K562 (cell line): ENCODE data around the gene DNMT1. TPM values are rescaled to one million over a fixed set of nuclear protein-coding genes. Genes with fewer than 3 reads are reported as not detected.

Source experiments
- BMI1 ChIP-seq: fragments of 150-350 bp; IDR thresholded peaks from 2 replicates; pipeline ENCODE4 v1.6.1; 2014; ENCODE audit warnings: low read length
- BRD9 ChIP-seq: fragments of 450-650 bp; IDR thresholded peaks from 2 replicates; pipeline ENCODE4 v1.6.1; 2018; ENCODE audit warnings: low read depth; ENCODE audit not compliant: partially characterized antibody
- CCAR2 ChIP-seq: fragments of 200-400 bp; formaldehyde crosslinking; IDR thresholded peaks from 2 replicates; pipeline ENCODE4 v1.6.1; 2017; ENCODE audit warnings: mild to moderate bottlenecking, low read depth, low read length
- E2F3 ChIP-seq: fragments of 250-450 bp; sonication (Bioruptor Pico); IDR thresholded peaks from 2 replicates; pipeline ENCODE4 v1.4.0; 2020; ENCODE audit warnings: mild to moderate bottlenecking
- HDAC1 ChIP-seq, 2 experiments: fragments of 450-650 bp; IDR thresholded peaks; 2 replicates each; pipeline ENCODE4 v1.6.1; 2016 to 2017; ENCODE audit warnings: inconsistent platforms in 1 of 2, mild to moderate bottlenecking in 1 of 2, moderate library complexity in 1 of 2
- HDGF ChIP-seq: fragments of 450-650 bp; IDR thresholded peaks from 2 replicates; pipeline ENCODE4 v1.6.1; 2016
- ID3 ChIP-seq, 2 experiments: fragments of 250-450 bp in 1 of 2; fragments of 450-650 bp in 1 of 2; sonication (Bioruptor Pico) in 1 of 2; IDR thresholded peaks; 2 replicates each; pipeline versions ENCODE4 v1.6.1 to v1.8.0; 2016 to 2021; ENCODE audit warnings: mild to moderate bottlenecking in 2 of 2, moderate library complexity in 2 of 2, missing compliant biosample characterization in 1 of 2, missing genetic modification characterization in 1 of 2
- KDM4B ChIP-seq, 2 experiments: fragments of 450-650 bp in 1 of 2; sonication (generic) in 1 of 2; IDR thresholded peaks; 2 replicates each; pipeline ENCODE4 v1.6.1; 2016 to 2017; ENCODE audit warnings: borderline replicate concordance in 2 of 2, antibody characterized with exemption in 1 of 2, low read depth in 1 of 2, mild to moderate bottlenecking in 1 of 2
- MBD1 ChIP-seq: fragments of 250-450 bp; sonication (Bioruptor Pico); IDR thresholded peaks from 2 replicates; pipeline ENCODE4 v1.8.0; 2022; ENCODE audit warnings: inconsistent platforms
- NFATC3 ChIP-seq: fragments of 450-650 bp; IDR thresholded peaks from 2 replicates; pipeline ENCODE4 v1.6.1; 2017; ENCODE audit warnings: mild to moderate bottlenecking
- SAFB ChIP-seq: fragments of 200-400 bp; formaldehyde crosslinking; IDR thresholded peaks from 2 replicates; pipeline ENCODE4 v1.6.1; 2017; ENCODE audit warnings: low read depth, low read length, borderline replicate concordance
- TFAM ChIP-seq: fragments of 250-450 bp; sonication (Bioruptor Pico); conservative IDR thresholded peaks from 2 replicates; pipeline ENCODE4 v1.5.0; 2021; ENCODE audit warnings: mild to moderate bottlenecking, moderate library complexity
- XRCC5 ChIP-seq: fragments of 200-400 bp; formaldehyde crosslinking; IDR thresholded peaks from 2 replicates; pipeline ENCODE4 v1.6.1; 2017; ENCODE audit warnings: low read depth, mild to moderate bottlenecking, low read length
- ZBTB49 ChIP-seq: sonication (generic); formaldehyde crosslinking; IDR thresholded peaks from 2 replicates; pipeline ENCODE4 v1.8.0; 2022; ENCODE audit warnings: missing genetic modification reagents, mild to moderate bottlenecking, borderline replicate concordance
- ZNF431 ChIP-seq: sonication (generic); formaldehyde crosslinking; IDR thresholded peaks from 2 replicates; pipeline ENCODE4 v1.8.0; 2022; ENCODE audit warnings: mild to moderate bottlenecking, missing genetic modification reagents
- ZNF57 ChIP-seq: fragments of 450-650 bp; formaldehyde crosslinking; IDR thresholded peaks from 2 replicates; pipeline ENCODE4 v1.4.0; 2020; ENCODE audit warnings: mild to moderate bottlenecking, moderate library complexity
- polyA plus RNA-seq, 8 experiments: library from polyadenylated mRNA; depleted of rRNA in 4 of 8; stranded (reverse) in 5 of 8; unstranded in 3 of 8; fragments of >200 nt; fragmentation: Nextera tagmentation in 2 of 8; fragmentation: Illumina TruSeq in 1 of 8; extraction: Ambion mirVana in 2 of 8; extraction: Trizol in 1 of 8; gene quantifications; 2 replicates each; pipeline versions ENCODE4 v1.2.1 to v1.2.3, GENCODE V29; 2011 to 2014; ENCODE audit warnings: inconsistent platforms in 1 of 8, missing spikeins in 1 of 8
- total RNA-seq, 7 experiments: library from RNA; depleted of rRNA in 6 of 7; stranded (reverse); fragments of >200 nt in 6 of 7; fragmentation: Illumina TruSeq in 2 of 7; extraction: Trizol in 2 of 7; gene quantifications; 2 replicates each; pipeline versions ENCODE4 v1.2.1 to v1.2.3, GENCODE V29; 2011 to 2021; ENCODE audit warnings: low replicate concordance in 1 of 7
- TF ChIP-seq, protein P1 (sequence below): fragments of 450-650 bp; IDR thresholded peaks from 2 replicates; pipeline ENCODE4 v1.6.1; 2018; ENCODE audit warnings: mild to moderate bottlenecking, low read depth; ENCODE audit not compliant: partially characterized antibody
- TF ChIP-seq, protein P2 (sequence below): fragments of 450-650 bp; IDR thresholded peaks from 2 replicates; pipeline ENCODE4 v1.7.1; 2018; ENCODE audit warnings: mild to moderate bottlenecking, low read depth; ENCODE audit not compliant: partially characterized antibody

DNMT1 gene
- total and polyA plus RNA-seq, 9 of the 15 experiments (the other 6 are each of a cell fraction or from before 2014, with no cell fraction given): 80.1 to 271 (median 121) TPM

DNA sequence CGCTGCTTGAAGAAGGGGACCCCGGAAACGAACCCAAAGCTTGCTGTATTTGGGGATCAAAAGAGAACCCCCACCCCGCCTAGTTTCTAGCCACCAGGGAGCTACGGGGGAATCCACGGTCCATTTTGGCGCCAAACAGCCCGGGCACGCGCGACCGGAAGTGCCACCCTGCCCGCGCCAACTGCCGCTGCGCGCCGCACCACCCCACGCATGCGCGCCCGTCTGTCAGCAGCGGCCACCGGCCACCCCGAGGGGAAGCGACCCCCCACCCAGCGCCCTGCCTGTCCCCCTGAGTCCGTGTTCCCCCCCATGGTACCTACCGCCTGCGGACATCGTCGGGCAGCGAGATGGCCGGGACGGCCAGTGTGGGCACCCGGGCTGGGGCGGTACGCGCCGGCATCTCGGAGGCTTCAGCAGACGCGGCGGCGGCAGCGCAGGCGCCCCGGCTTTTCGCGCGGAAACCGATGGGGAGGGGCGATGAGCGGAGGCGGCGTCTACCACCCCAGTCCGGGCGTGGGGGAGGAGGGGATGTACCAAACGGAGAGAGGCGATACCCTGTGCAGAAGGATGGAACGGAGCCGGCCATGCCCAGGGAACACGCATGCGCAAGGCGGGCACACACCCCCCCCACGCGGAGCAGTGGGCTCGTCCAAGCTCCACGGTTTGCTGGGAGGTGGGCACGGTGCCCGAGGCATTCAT is at the start of gene DNMT1 (continued):
- TF ChIP-seq BRD9 (no peak), CCAR2 (no peak), BMI1 (no peak), TFAM (no peak), ZNF57 (no peak), NFATC3 (no peak), HDGF (no peak), ZNF431 (CRISPR knock-in tag) (no peak), SAFB (no peak), HDAC1 (IDR thresholded peaks at IDR 0.05) (peak in 1 of 2 experiments; percentile 87; a peak in 2 of 4 replicates), ID3 (CRISPR knock-in tag; IDR thresholded peaks at IDR 0.05) (no peak), ID3 (tag; IDR thresholded peaks at IDR 0.05) (no peak), ZBTB49 (CRISPR knock-in tag) (no peak), KDM4B (IDR thresholded peaks at IDR 0.05; ENCODE audit: borderline replicate concordance in 2 of 2, low read depth in 1 of 2) (0 out of 4 replicates have a peak, but pooled peaks of 1 of the 2 experiments have one; percentile 59), E2F3 (CRISPR knock-in tag) (peak; percentile 96), MBD1 (CRISPR knock-in tag) (no peak), XRCC5 (peak; percentile 21; the same call in 1 of the 2 replicates)
- TF ChIP-seq, protein P1, sequence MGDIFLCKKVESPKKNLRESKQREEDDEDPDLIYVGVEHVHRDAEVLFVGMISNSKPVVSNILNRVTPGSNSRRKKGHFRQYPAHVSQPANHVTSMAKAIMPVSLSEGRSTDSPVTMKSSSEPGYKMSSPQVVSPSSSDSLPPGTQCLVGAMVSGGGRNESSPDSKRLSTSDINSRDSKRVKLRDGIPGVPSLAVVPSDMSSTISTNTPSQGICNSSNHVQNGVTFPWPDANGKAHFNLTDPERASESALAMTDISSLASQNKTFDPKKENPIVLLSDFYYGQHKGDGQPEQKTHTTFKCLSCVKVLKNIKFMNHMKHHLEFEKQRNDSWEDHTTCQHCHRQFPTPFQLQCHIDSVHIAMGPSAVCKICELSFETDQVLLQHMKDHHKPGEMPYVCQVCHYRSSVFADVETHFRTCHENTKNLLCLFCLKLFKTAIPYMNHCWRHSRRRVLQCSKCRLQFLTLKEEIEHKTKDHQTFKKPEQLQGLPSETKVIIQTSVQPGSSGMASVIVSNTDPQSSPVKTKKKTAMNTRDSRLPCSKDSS: no peak
- TF ChIP-seq, protein P2, sequence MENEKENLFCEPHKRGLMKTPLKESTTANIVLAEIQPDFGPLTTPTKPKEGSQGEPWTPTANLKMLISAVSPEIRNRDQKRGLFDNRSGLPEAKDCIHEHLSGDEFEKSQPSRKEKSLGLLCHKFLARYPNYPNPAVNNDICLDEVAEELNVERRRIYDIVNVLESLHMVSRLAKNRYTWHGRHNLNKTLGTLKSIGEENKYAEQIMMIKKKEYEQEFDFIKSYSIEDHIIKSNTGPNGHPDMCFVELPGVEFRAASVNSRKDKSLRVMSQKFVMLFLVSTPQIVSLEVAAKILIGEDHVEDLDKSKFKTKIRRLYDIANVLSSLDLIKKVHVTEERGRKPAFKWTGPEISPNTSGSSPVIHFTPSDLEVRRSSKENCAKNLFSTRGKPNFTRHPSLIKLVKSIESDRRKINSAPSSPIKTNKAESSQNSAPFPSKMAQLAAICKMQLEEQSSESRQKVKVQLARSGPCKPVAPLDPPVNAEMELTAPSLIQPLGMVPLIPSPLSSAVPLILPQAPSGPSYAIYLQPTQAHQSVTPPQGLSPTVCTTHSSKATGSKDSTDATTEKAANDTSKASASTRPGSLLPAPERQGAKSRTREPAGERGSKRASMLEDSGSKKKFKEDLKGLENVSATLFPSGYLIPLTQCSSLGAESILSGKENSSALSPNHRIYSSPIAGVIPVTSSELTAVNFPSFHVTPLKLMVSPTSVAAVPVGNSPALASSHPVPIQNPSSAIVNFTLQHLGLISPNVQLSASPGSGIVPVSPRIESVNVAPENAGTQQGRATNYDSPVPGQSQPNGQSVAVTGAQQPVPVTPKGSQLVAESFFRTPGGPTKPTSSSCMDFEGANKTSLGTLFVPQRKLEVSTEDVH: peak; percentile 96
